ENCODE results near the gene BUB3. TPM values are rescaled to one million over a fixed set of nuclear protein-coding genes. Genes with fewer than 3 reads are reported as not detected.

BUB3 gene
- polyA plus RNA-seq, 2 of the 4 experiments (the other 2 are of a cell fraction): 216 to 229 TPM

DNA sequence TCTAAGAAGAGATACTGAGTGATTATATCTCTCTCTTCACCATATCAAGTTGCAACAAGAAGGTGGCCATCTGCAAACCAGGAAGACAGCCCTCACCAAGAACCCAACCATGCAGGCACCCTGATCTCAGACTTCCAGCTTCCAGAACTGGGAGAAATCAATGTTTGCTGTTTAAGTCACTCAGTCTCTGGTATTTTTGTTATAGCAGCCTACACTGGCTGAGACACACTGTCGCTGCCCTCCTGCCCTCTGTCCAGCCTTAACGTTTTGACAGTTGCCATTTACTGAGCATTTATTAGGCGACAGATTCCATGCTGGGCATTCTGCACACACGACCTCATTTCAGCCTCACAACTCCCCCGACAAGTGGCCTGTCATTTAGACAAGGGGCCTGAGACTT, 28.0 kb upstream of the BUB3 start:
- TF ChIP-seq CBX8 (IDR thresholded peaks at IDR 0.05): no peak
- TF ChIP-seq FOSB (CRISPR knock-in tag; IDR thresholded peaks at IDR 0.05): no peak
- no peak for TF ChIP-seq RCOR1 (IDR thresholded peaks at IDR 0.05; ENCODE audit: low read depth, low read length)
- TF ChIP-seq CHD2 (IDR thresholded peaks at IDR 0.05; ENCODE audit: low read length, partially characterized antibody): no peak
- TF ChIP-seq SREBF2 (IDR thresholded peaks at IDR 0.05): no peak
- TF ChIP-seq EHF (CRISPR knock-in tag; IDR thresholded peaks at IDR 0.05): no peak
- no peak overlapping the region for H3K27ac ChIP-seq
- ATAC-seq: no peak
- WGBS (ENCODE audit: missing lambda C conversion rate): 6% methylated on average over 5 of the region's 5 CpGs
- FAIRE-seq: no peak
- no peaks in the 10 kb centered on the region for H3K4me1 ChIP-seq
- ChIA-PET POLR2A (interaction anchor here (0.6 kb wide), 1 partner anchor 942 kb away, joined by 12 read pairs; no protein-coding TSS in a partner anchor), CTCF (interaction anchor here (0.7 to 1.2 kb wide), 2 partner anchors 253 to 255 kb away, joined by 3 read pairs; no protein-coding TSS in a partner anchor)
- H3K4me2 ChIP-seq: no peak overlapping the region
- H3K9me3 ChIP-seq: no peaks in the 10 kb centered on the region
- no peak overlapping the region for H3K4me3 ChIP-seq
- DNase-seq (ENCODE audit: low read depth in 1 of 2, low spot score in 1 of 2): no peak

- Histone ChIP-seq H3K27ac (no peak overlapping the region), H3K4me1 (0 out of 3 replicates have a peak, but pooled peaks cover 8% of the 10 kb centered on the region), H3K9me3 (no peaks in the 10 kb centered on the region), H3K4me3 (no peak overlapping the region), H3K4me2 (no peak overlapping the region)
- DNase-seq (ENCODE audit: low read depth in 1 of 2, low spot score in 1 of 2) (no peak), ATAC-seq (no peak), FAIRE-seq (no peak)
- TF ChIP-seq MAFK (IDR thresholded peaks at IDR 0.05; ENCODE audit: partially characterized antibody) (peak; percentile 85), KDM1A (IDR thresholded peaks at IDR 0.05; ENCODE audit: low read depth) (no peak), FOSB (CRISPR knock-in tag; IDR thresholded peaks at IDR 0.05) (no peak)
- ChIA-PET CTCF (interaction anchor here (0.8 to 1.4 kb wide), 4 partner anchors 9 to 251 kb away, joined by 3 to 4 read pairs (median 3); no protein-coding TSS in a partner anchor), POLR2A (no interaction called here)
- 4% methylated on average over 4 of the region's 4 CpGs for WGBS (ENCODE audit: missing lambda C conversion rate)
Measured at GRCh38 chr10:123129618-123130271, 24.5 kb upstream of the BUB3 start.

GRCh38 chr10:123132576-123133477, 21.4 kb upstream of the BUB3 start:
- CTCF ChIA-PET: interaction anchor here (0.6 to 5.1 kb wide), 50 partner anchors 8 to 571 kb away, joined by 3 to 82 read pairs (median 4); partner anchors contain the start of genes HMX2 and PSTK
- Histone ChIP-seq H3K4me3 (peak overlapping the region; percentile 38), H3K4me1 (peaks cover 25% of the 10 kb centered on the region; the same call in 2 of the 3 replicates), H3K4me2 (peak overlapping the region; percentile 98), H3K9me3 (no peaks in the 10 kb centered on the region), H3K27ac (no peak overlapping the region)
- peak; percentile 88 to 90 for DNase-seq (ENCODE audit: low read depth in 1 of 2, low spot score in 1 of 2)
- peak; percentile 72 to 88 for ATAC-seq
- FAIRE-seq: no peak
- TF ChIP-seq HOXB5 (CRISPR knock-in tag; IDR thresholded peaks at IDR 0.05): no peak
- no peak for TF ChIP-seq REST (IDR thresholded peaks at IDR 0.05)
- peak; percentile 90 to 93 for TF ChIP-seq RAD21 (conservative IDR thresholded peaks at IDR 0.05 in 1 of 2, IDR thresholded peaks at IDR 0.05 in 1 of 2)
- peak; percentile 84 for TF ChIP-seq SMC3 (IDR thresholded peaks at IDR 0.05)
- TF ChIP-seq, protein P1, sequence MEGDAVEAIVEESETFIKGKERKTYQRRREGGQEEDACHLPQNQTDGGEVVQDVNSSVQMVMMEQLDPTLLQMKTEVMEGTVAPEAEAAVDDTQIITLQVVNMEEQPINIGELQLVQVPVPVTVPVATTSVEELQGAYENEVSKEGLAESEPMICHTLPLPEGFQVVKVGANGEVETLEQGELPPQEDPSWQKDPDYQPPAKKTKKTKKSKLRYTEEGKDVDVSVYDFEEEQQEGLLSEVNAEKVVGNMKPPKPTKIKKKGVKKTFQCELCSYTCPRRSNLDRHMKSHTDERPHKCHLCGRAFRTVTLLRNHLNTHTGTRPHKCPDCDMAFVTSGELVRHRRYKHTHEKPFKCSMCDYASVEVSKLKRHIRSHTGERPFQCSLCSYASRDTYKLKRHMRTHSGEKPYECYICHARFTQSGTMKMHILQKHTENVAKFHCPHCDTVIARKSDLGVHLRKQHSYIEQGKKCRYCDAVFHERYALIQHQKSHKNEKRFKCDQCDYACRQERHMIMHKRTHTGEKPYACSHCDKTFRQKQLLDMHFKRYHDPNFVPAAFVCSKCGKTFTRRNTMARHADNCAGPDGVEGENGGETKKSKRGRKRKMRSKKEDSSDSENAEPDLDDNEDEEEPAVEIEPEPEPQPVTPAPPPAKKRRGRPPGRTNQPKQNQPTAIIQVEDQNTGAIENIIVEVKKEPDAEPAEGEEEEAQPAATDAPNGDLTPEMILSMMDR (IDR thresholded peaks at IDR 0.05): peak; percentile 88
- WGBS (ENCODE audit: missing lambda C conversion rate): 17% methylated on average over 42 of the region's 48 CpGs
- POLR2A ChIA-PET: interaction anchor here (1.2 kb wide), 1 partner anchor 21 kb away, joined by 5 read pairs; the partner anchor contains the start of gene BUB3
